Activated CD8-positive, alpha-beta memory T cell treated with anti-CD3 and anti-CD28 coated beads, Interleukin-2, amount 50 U/mL, for 24 hours (primary cell): ENCODE data around the gene ATP5F1D.

ENCODE experiments used
- DNase-seq: peaks from one replicate; pipeline ENCODE4 v3.0.0-alpha.2; 2020; ENCODE audit errors: extremely low read depth

The ATP5F1D gene

GRCh38 chr19:1270213-1270853, 28.8 kb downstream of the ATP5F1D start:
- no peak for DNase-seq

GRCh38 chr19:1270854-1271527, 29.4 kb downstream of the ATP5F1D start:
- no peak for DNase-seq

- no peak for DNase-seq
These were observed 30.2 kb downstream of the ATP5F1D start for GRCh38 chr19:1271528-1272422.

- no peak for DNase-seq
These were observed 31.1 kb downstream of the ATP5F1D start for GRCh38 chr19:1272423-1273262.

- no peak for DNase-seq
These were observed 31.9 kb downstream of the ATP5F1D start for GRCh38 chr19:1273263-1274041.

GRCh38 chr19:1274081-1274851, 32.7 kb downstream of the ATP5F1D start:
- no peak for DNase-seq

GRCh38 chr19:1274852-1275259, 33.3 kb downstream of the ATP5F1D start:
- DNase-seq = no peak

- DNase-seq = peak; percentile 91
These were observed 33.9 kb downstream of the ATP5F1D start, which contains the start of gene FAM174C for GRCh38 chr19:1275260-1275975. TSS of gene FAM174C (plus strand) at chr19:1275530. CDS start at chr19:1275550, 20 bp downstream.

- DNase-seq = no peak
These were observed 34.6 kb downstream of the ATP5F1D start for GRCh38 chr19:1275976-1276627.

GRCh38 chr19:1276628-1277022, 35.1 kb downstream of the ATP5F1D start:
- DNase-seq = no peak

GRCh38 chr19:1277061-1277460, 35.5 kb downstream of the ATP5F1D start:
- no peak for DNase-seq

GRCh38 chr19:1278074-1278473, 36.5 kb downstream of the ATP5F1D start:
- DNase-seq = no peak

GRCh38 chr19:1278713-1279660, 37.4 kb downstream of the ATP5F1D start:
- no peak for DNase-seq

GRCh38 chr19:1279782-1280341, 38.3 kb downstream of the ATP5F1D start:
- DNase-seq = no peak

- DNase-seq = no peak
These were observed 39.4 kb downstream of the ATP5F1D start for GRCh38 chr19:1280636-1281568.
